Measurements from ENCODE around the gene TMED8.

DNA sequence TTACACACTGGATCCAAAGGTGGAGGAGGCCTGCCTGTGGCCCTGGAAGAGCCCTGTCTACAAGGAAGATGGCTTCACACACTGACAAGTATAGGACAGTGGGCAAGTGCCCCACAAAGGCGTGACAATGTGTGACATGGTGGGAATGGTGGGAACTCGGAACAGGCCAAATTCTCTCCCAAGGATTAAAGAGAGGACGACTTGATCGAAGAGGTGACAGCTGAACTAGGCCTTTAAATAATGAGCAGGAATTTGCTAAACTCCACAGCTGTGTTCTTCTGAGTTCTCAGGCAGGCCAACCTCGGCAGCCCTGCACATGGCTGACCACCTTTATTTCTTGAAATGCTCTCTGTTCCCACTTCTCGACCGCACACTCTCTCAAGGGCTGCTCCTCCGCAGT is 80.0 kb downstream of the TMED8 start:
- TF ChIP-seq POLR2AphosphoS5 (IDR thresholded peaks at IDR 0.05; ENCODE audit: insufficient read depth in 1 of 2, low read depth in 1 of 2) = no peak
- TF ChIP-seq, protein P1, sequence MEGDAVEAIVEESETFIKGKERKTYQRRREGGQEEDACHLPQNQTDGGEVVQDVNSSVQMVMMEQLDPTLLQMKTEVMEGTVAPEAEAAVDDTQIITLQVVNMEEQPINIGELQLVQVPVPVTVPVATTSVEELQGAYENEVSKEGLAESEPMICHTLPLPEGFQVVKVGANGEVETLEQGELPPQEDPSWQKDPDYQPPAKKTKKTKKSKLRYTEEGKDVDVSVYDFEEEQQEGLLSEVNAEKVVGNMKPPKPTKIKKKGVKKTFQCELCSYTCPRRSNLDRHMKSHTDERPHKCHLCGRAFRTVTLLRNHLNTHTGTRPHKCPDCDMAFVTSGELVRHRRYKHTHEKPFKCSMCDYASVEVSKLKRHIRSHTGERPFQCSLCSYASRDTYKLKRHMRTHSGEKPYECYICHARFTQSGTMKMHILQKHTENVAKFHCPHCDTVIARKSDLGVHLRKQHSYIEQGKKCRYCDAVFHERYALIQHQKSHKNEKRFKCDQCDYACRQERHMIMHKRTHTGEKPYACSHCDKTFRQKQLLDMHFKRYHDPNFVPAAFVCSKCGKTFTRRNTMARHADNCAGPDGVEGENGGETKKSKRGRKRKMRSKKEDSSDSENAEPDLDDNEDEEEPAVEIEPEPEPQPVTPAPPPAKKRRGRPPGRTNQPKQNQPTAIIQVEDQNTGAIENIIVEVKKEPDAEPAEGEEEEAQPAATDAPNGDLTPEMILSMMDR (IDR thresholded peaks at IDR 0.05) = no peak
